Amygdala (tissue), 56 donors: Measurements from ENCODE around the gene FAM53A.
A peak's percentile ranks its signal among the peaks of the same experiment; 100 is the strongest.

Source experiments
- DNase-seq, 56 donors: peaks; one replicate each; lab custom pipeline; 2025; lab: John Stamatoyannopoulos, UW

Gene FAM53A

GRCh38 chr4:1683736-1684505 lies at the start of gene FAM53A:
Gene FAM53A (minus strand): TSS chr4:1684313. CDS start chr4:1668741, 15,572 bp downstream.
- DNase-seq: peak in 38 of 56 donors; percentile 24 to 90 (median 72)

GRCh38 chr4:1732911-1733310 lies 48.8 kb upstream of the FAM53A start:
- no peak for DNase-seq

GRCh38 chr4:1731180-1731579 lies 47.1 kb upstream of the FAM53A start:
- DNase-seq: no peak

- no peak for DNase-seq
These were observed 46.5 kb upstream of the FAM53A start for GRCh38 chr4:1730532-1731135.

GRCh38 chr4:1728061-1728980 lies 44.2 kb upstream of the FAM53A start:
- DNase-seq: no peak

- peak in 2 of 56 donors; percentile 13 to 21 for DNase-seq
These were observed 43.3 kb upstream of the FAM53A start for GRCh38 chr4:1727117-1728031.

- peak in 55 of 56 donors; percentile 24 to 97 (median 75) for DNase-seq
These were observed 42.2 kb upstream of the FAM53A start for GRCh38 chr4:1726146-1726934.

- no peak for DNase-seq
These were observed 41.4 kb upstream of the FAM53A start for GRCh38 chr4:1725521-1725920.

- no peak for DNase-seq
These were observed 39.2 kb upstream of the FAM53A start for GRCh38 chr4:1723131-1723801.

GRCh38 chr4:1722551-1723118 lies 38.5 kb upstream of the FAM53A start:
- DNase-seq: no peak

- no peak for DNase-seq
These were observed 37.8 kb upstream of the FAM53A start for GRCh38 chr4:1721666-1722550.

- peak; percentile 74 to 96 (median 92) for DNase-seq
These were observed 37.0 kb upstream of the FAM53A start, which contains the start of the genes TACC3 and TMEM129 for GRCh38 chr4:1721003-1721665. Gene TACC3 (plus strand): TSS chr4:1721521. CDS start chr4:1723422, 1,901 bp downstream. Gene TMEM129 (minus strand): TSS chr4:1721323. CDS start chr4:1720837, 486 bp downstream.

GRCh38 chr4:1720163-1720983 lies 36.3 kb upstream of the FAM53A start:
- DNase-seq: peak in 27 of 56 donors; percentile 11 to 70 (median 45)

GRCh38 chr4:1718095-1718850 lies 34.2 kb upstream of the FAM53A start:
- no peak for DNase-seq
